ENCODE data around the gene FBXW7. TPM values are rescaled to one million over a fixed set of nuclear protein-coding genes. Genes with fewer than 3 reads are reported as not detected.

The FBXW7 gene
- total RNA-seq, 1 donor from 2014 or later = 56.7 TPM

- no peak overlapping the region for H3K27ac ChIP-seq (replicated peaks)
- peaks cover 11% of the 10 kb centered on the region for H3K9me3 ChIP-seq (replicated peaks)
- peaks cover 68% of the 10 kb centered on the region for H3K4me1 ChIP-seq
- H3K36me3 ChIP-seq = peaks cover 8% of the 10 kb centered on the region
- no peak overlapping the region for H3K4me3 ChIP-seq
- intact Hi-C loops (cut with micrococcal nuclease) = no loop called here
- H3K27me3 ChIP-seq (ENCODE audit: low read depth) = no peaks in the 10 kb centered on the region
- TF ChIP-seq CTCF (IDR thresholded peaks at IDR 0.05; ENCODE audit: borderline replicate concordance) = no peak
- no peak for DNase-seq
Observed at GRCh38 chr4:152368001-152368400, 167.9 kb downstream of the FBXW7 start.

GRCh38 chr4:152364883-152365282 lies 171.0 kb downstream of the FBXW7 start:
- H3K27ac ChIP-seq (replicated peaks) = no peak overlapping the region
- TF ChIP-seq CTCF (IDR thresholded peaks at IDR 0.05; ENCODE audit: borderline replicate concordance) = no peak
- intact Hi-C loops (cut with micrococcal nuclease) = no loop called here

GRCh38 chr4:152364383-152364782 lies 171.5 kb downstream of the FBXW7 start:
- peaks cover 8% of the 10 kb centered on the region for H3K36me3 ChIP-seq
- TF ChIP-seq CTCF (IDR thresholded peaks at IDR 0.05; ENCODE audit: borderline replicate concordance) = no peak
- intact Hi-C loops (cut with micrococcal nuclease) = no loop called here
- H3K4me3 ChIP-seq = no peak overlapping the region
- DNase-seq = no peak
- H3K27me3 ChIP-seq (ENCODE audit: low read depth) = no peaks in the 10 kb centered on the region
- peaks cover 57% of the 10 kb centered on the region for H3K4me1 ChIP-seq
- H3K9me3 ChIP-seq (replicated peaks) = peaks cover 11% of the 10 kb centered on the region
- peak overlapping the region; percentile 6 for H3K27ac ChIP-seq (replicated peaks)

More at GRCh38 chr4:152364883-152365282, 171.0 kb downstream of the FBXW7 start:
- Histone ChIP-seq H3K4me3 (no peak overlapping the region), H3K9me3 (replicated peaks) (peaks cover 11% of the 10 kb centered on the region), H3K36me3 (peaks cover 8% of the 10 kb centered on the region), H3K4me1 (peaks cover 58% of the 10 kb centered on the region), H3K27me3 (ENCODE audit: low read depth) (no peaks in the 10 kb centered on the region)
- no peak for DNase-seq

- intact Hi-C loops (cut with micrococcal nuclease) = no loop called here
- TF ChIP-seq CTCF (IDR thresholded peaks at IDR 0.05; ENCODE audit: borderline replicate concordance) = no peak
- Histone ChIP-seq H3K4me1 (peaks cover 56% of the 10 kb centered on the region), H3K27me3 (ENCODE audit: low read depth) (no peaks in the 10 kb centered on the region), H3K27ac (replicated peaks) (peak overlapping the region; percentile 6), H3K9me3 (replicated peaks) (peaks cover 11% of the 10 kb centered on the region), H3K4me3 (no peak overlapping the region), H3K36me3 (peaks cover 8% of the 10 kb centered on the region)
- no peak for DNase-seq
Observed at GRCh38 chr4:152363904-152364303, 172.0 kb downstream of the FBXW7 start.

GRCh38 chr4:152363086-152363485 lies 172.8 kb downstream of the FBXW7 start:
- Histone ChIP-seq H3K4me3 (no peak overlapping the region), H3K27ac (replicated peaks) (peak overlapping the region; percentile 6), H3K27me3 (ENCODE audit: low read depth) (no peaks in the 10 kb centered on the region), H3K4me1 (peaks cover 61% of the 10 kb centered on the region), H3K9me3 (replicated peaks) (peaks cover 11% of the 10 kb centered on the region), H3K36me3 (peaks cover 8% of the 10 kb centered on the region)
- intact Hi-C loops (cut with micrococcal nuclease) = no loop called here
- TF ChIP-seq CTCF (IDR thresholded peaks at IDR 0.05; ENCODE audit: borderline replicate concordance) = no peak
- DNase-seq = no peak

GRCh38 chr4:152360045-152360410 lies 175.9 kb downstream of the FBXW7 start:
- H3K4me3 ChIP-seq = no peak overlapping the region
- no peak overlapping the region for H3K27ac ChIP-seq (replicated peaks)
- no peaks in the 10 kb centered on the region for H3K36me3 ChIP-seq
- no peak for DNase-seq
- TF ChIP-seq CTCF (IDR thresholded peaks at IDR 0.05; ENCODE audit: borderline replicate concordance) = no peak
- H3K27me3 ChIP-seq (ENCODE audit: low read depth) = no peaks in the 10 kb centered on the region
- intact Hi-C loops (cut with micrococcal nuclease) = no loop called here
- H3K4me1 ChIP-seq = peaks cover 79% of the 10 kb centered on the region
- no peaks in the 10 kb centered on the region for H3K9me3 ChIP-seq (replicated peaks)
